PC-3 (cell line): ENCODE measurements around the gene DEFB129. TPM values are rescaled to one million over a fixed set of nuclear protein-coding genes. Genes with fewer than 3 reads are reported as not detected.
A peak's percentile ranks its signal among the peaks of the same experiment; 100 is the strongest.

Experiments used
- ATAC-seq: fragments of 200-7000 bp; cut with Tn5 transposase; 2 replicates; pipeline ENCODE4 v1.9.1; 2020; ENCODE audit warnings: mild to moderate bottlenecking, moderate library complexity
- BruUV-seq: library from RNA; stranded (reverse); fragments of 400-500 nt; replicated peaks from 2 replicates; lab custom pipeline; 2021; lab: Mats Ljungman, UMichigan
- CTCF ChIA-PET: fragments of 300-600 bp; sonication (Branson Sonifier 250); formaldehyde crosslinking; loops from one replicate; lab custom pipeline; 2022; ENCODE audit warnings: antibody characterized with exemption; lab: Charles Lee
- POLR2A ChIA-PET: fragments of 300-600 bp; sonication (Branson Sonifier 250); formaldehyde crosslinking; loops from one replicate; lab custom pipeline; 2022; ENCODE audit warnings: antibody characterized with exemption; ENCODE audit not compliant: unreplicated experiment; lab: Charles Lee
- DNase-seq: peaks from one replicate; pipeline ENCODE4 v3.0.0-alpha.2; 2015
- H2AFZ ChIP-seq: fragments of 300-600 bp; sonication (generic); 2 replicates; pipeline ENCODE4 v1.6.0; 2016; ENCODE audit warnings: antibody characterized with exemption, low read length
- H3F3A ChIP-seq: fragments of 300-600 bp; sonication (generic); one replicate; pipeline ENCODE4 v1.6.0; 2017; ENCODE audit warnings: antibody characterized with exemption, low read length, control low read depth, mild to moderate bottlenecking; ENCODE audit not compliant: unreplicated experiment
- H3K27ac ChIP-seq: fragments of 300-600 bp; sonication (generic); 2 replicates; pipeline ENCODE4 v1.5.1; 2016; ENCODE audit warnings: mild to moderate bottlenecking, low read length
- H3K27me3 ChIP-seq: fragments of 300-600 bp; sonication (generic); 2 replicates; pipeline ENCODE4 v1.6.1; 2016; ENCODE audit warnings: low read length, mixed read lengths
- H3K36me3 ChIP-seq: fragments of 300-600 bp; sonication (generic); 2 replicates; pipeline ENCODE4 v1.6.1; 2016; ENCODE audit warnings: low read depth, mixed run types, low read length, mixed read lengths
- H3K4me1 ChIP-seq: fragments of 300-600 bp; sonication (generic); 2 replicates; pipeline ENCODE4 v1.5.1; 2016; ENCODE audit warnings: low read length; ENCODE audit not compliant: insufficient read depth
- H3K4me2 ChIP-seq: fragments of 300-600 bp; sonication (generic); 2 replicates; pipeline ENCODE4 v1.6.0; 2016; ENCODE audit warnings: low read length
- H3K4me3 ChIP-seq: fragments of 300-600 bp; sonication (generic); 2 replicates; pipeline ENCODE4 v1.5.1; 2016; ENCODE audit warnings: mild to moderate bottlenecking, low read length, mixed read lengths
- H3K79me2 ChIP-seq: fragments of 300-600 bp; sonication (generic); 2 replicates; pipeline ENCODE4 v1.6.1; 2017; ENCODE audit warnings: low read length, mixed read lengths
- H3K9ac ChIP-seq: fragments of 300-600 bp; sonication (generic); 2 replicates; pipeline ENCODE4 v1.6.0; 2016; ENCODE audit warnings: mild to moderate bottlenecking, low read length
- H3K9me2 ChIP-seq: fragments of 300-600 bp; sonication (generic); replicated peaks from 2 replicates; pipeline ENCODE4 v1.6.1; 2016; ENCODE audit warnings: mixed run types, low read length, mixed read lengths
- H3K9me3 ChIP-seq: fragments of 300-600 bp; sonication (generic); 2 replicates; pipeline ENCODE4 v1.6.1; 2016; ENCODE audit warnings: low read length, mixed read lengths
- H4K20me1 ChIP-seq: fragments of 300-600 bp; sonication (generic); 2 replicates; pipeline ENCODE4 v1.6.1; 2016; ENCODE audit warnings: low read length, mixed read lengths
- CTCF ChIP-seq: fragments of 300-600 bp; sonication (generic); conservative IDR thresholded peaks from 2 replicates; pipeline ENCODE4 v1.5.1; 2017; ENCODE audit warnings: antibody characterized with exemption, low read depth, mild to moderate bottlenecking, low read length
- EZH2 ChIP-seq: fragments of 300-600 bp; sonication (generic); IDR thresholded peaks from one replicate; pipeline ENCODE4 v1.6.1; 2017; ENCODE audit warnings: antibody characterized with exemption, mild to moderate bottlenecking, low read length; ENCODE audit not compliant: unreplicated experiment
- EZH2phosphoT487 ChIP-seq: fragments of 300-600 bp; sonication (generic); IDR thresholded peaks from 2 replicates; pipeline ENCODE4 v1.6.1; 2018; ENCODE audit warnings: mild to moderate bottlenecking, antibody characterized with exemption, low read length, borderline replicate concordance
- intact Hi-C: fragments of 100-400 bp; cut with micrococcal nuclease; formaldehyde crosslinking; loops from 2 replicates; pipeline ENCODE4 v1.9.0; 2023
- total RNA-seq: library from RNA; depleted of rRNA; stranded (reverse); fragments of >200 nt; gene quantifications from 2 replicates; pipeline ENCODE4 v1.2.3, GENCODE V29; 2014

Gene DEFB129
- total RNA-seq, 1 experiment from 2014 or later = not detected

DNA sequence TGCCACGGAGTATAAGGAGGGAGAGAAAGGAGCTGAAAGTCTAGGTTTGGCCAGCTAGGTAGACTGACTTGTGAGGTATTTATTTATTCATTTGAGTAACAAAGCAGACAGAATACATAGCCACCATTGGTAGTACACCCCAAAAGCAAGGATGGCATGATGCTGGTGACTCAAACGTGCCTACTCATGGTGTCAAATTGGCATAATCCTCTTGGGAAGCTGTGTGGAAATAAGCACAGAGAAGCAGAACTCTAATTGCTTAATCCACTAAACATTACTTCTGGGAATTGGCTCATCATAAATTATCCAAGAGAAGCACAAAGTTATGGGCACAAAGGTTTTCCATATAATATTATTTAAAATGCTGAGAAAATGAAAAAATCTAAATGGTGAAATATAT lies 32.9 kb downstream of the DEFB129 start:
- H3K36me3 ChIP-seq = no peaks in the 10 kb centered on the region
- TF ChIP-seq EZH2 = no peak
- TF ChIP-seq EZH2phosphoT487 = no peak
- no peak for TF ChIP-seq CTCF
- H3K4me1 ChIP-seq = no peaks in the 10 kb centered on the region
- H3K4me2 ChIP-seq = no peak overlapping the region
- no peak overlapping the region for H3K9ac ChIP-seq
- ChIA-PET POLR2A (no interaction called here), CTCF (no interaction called here)
- no peaks in the 10 kb centered on the region for H3K9me3 ChIP-seq
- no peaks in the 10 kb centered on the region for H3K79me2 ChIP-seq
- no TSS peak for BruUV-seq
- no peaks in the 10 kb centered on the region for H3K9me2 ChIP-seq
- H3K27me3 ChIP-seq = peaks cover 19% of the 10 kb centered on the region; the same call in 1 of the 2 replicates
- no peak for DNase-seq
- intact Hi-C loops = no loop called here
- no peak overlapping the region for H3K27ac ChIP-seq
- H4K20me1 ChIP-seq = no peaks in the 10 kb centered on the region
- no peak for ATAC-seq
- no peak overlapping the region for H3K4me3 ChIP-seq
- H2AFZ ChIP-seq = no peak overlapping the region
- no peaks in the 10 kb centered on the region for H3F3A ChIP-seq

GRCh38 chr20:263701-264100 lies 36.6 kb downstream of the DEFB129 start:
- Histone ChIP-seq H3F3A (no peaks in the 10 kb centered on the region), H3K9me2 (no peaks in the 10 kb centered on the region), H3K4me2 (no peak overlapping the region), H3K9me3 (no peaks in the 10 kb centered on the region), H3K27ac (no peak overlapping the region), H3K4me3 (no peak overlapping the region), H2AFZ (no peak overlapping the region), H3K36me3 (no peaks in the 10 kb centered on the region), H3K79me2 (no peaks in the 10 kb centered on the region), H4K20me1 (no peaks in the 10 kb centered on the region), H3K4me1 (peaks cover 4% of the 10 kb centered on the region), H3K27me3 (no peaks in the 10 kb centered on the region; the same call in 1 of the 2 replicates), H3K9ac (no peak overlapping the region)
- POLR2A ChIA-PET = no interaction called here
- no peak for TF ChIP-seq CTCF
- TF ChIP-seq EZH2phosphoT487 = no peak
- no peak for TF ChIP-seq EZH2
- CTCF ChIA-PET = interaction anchor here (0.6 kb wide), 1 partner anchor 90 kb away, joined by 3 read pairs; no protein-coding TSS in a partner anchor
- BruUV-seq = no TSS peak
- DNase-seq = no peak
- intact Hi-C loops = no loop called here
- ATAC-seq = no peak

DNA sequence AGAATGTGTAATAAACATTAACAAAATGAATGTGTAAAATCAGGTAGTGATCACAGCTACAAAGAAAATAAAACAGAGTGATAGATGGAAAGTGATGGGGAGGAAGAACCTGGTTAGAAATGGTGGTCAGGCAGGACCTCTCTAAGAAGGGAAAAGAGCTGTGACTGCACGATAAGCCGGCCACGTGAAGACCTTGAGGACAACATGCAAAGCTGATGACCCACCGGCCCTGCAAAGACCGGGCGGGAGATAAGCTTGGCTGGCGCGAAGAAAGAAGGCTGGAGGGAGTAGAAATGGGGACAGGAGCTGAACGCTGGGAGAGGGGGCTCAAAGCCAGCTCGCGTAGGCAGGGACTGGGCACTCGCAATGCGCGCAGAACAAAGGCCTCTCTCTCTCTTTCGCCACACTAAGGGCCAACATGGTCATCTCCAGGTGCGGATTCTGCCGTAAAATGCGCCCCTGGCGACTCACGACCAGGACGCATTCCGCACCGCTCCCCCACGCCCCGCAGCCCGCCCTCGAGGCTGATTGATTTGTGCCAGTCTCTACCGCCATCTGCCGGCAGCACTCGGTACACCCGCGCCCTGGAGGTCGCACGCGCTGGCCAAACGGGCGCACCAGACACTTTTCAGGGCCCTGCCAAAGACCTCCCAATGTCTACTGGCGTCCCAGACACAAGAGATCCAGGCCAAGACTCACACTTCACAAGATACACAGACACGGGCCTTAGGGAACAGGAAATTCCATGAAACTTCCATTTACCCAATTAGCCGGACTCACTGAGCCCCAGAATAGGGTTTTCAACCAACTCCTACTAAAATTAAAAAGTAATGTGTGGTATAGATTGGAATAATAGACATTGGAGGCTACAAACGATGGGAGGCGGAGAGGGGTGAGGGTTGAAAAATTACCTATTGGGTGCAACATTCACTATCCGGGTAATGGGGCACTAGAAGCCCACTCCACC lies 39.8 kb downstream of the DEFB129 start:
- POLR2A ChIA-PET = no interaction called here
- H3F3A ChIP-seq = no peaks in the 10 kb centered on the region
- no peaks in the 10 kb centered on the region for H3K79me2 ChIP-seq
- H3K4me2 ChIP-seq = peak overlapping the region; percentile 81
- no peaks in the 10 kb centered on the region for H3K27me3 ChIP-seq
- ATAC-seq (peak; percentile 79), DNase-seq (peak; percentile 89)
- peaks cover 4% of the 10 kb centered on the region for H3K4me1 ChIP-seq
- intact Hi-C loops = loop anchor here (2.0 kb wide), 2 partner anchors 30 to 58 kb away; no protein-coding TSS in a partner anchor
- H3K9me2 ChIP-seq = no peaks in the 10 kb centered on the region
- H3K9me3 ChIP-seq = no peaks in the 10 kb centered on the region
- TF ChIP-seq CTCF (peak; percentile 96), EZH2phosphoT487 (no peak), EZH2 (no peak)
- H3K36me3 ChIP-seq = 0 out of 2 replicates have a peak, but pooled peaks cover 2% of the 10 kb centered on the region
- peak overlapping the region; percentile 42 for H3K9ac ChIP-seq
- no peak overlapping the region for H3K27ac ChIP-seq
- TSS peak; percentile 84 for BruUV-seq
- CTCF ChIA-PET = interaction anchor here (1.1 kb wide), 1 partner anchor 63 kb away, joined by 3 read pairs; no protein-coding TSS in a partner anchor
- peak overlapping the region; percentile 57 for H3K4me3 ChIP-seq
- H4K20me1 ChIP-seq = no peaks in the 10 kb centered on the region
- H2AFZ ChIP-seq = peak overlapping the region; percentile 93
